Glutamatergic neuron (in vitro differentiated cells): ENCODE measurements around the gene CSTPP1. TPM values are rescaled to one million over a fixed set of nuclear protein-coding genes. Genes with fewer than 3 reads are reported as not detected.

Source experiments
- DNase-seq: peaks from one replicate; pipeline ENCODE4 v3.0.0; 2022
- H3K27ac Mint-ChIP-seq: one replicate; pipeline ENCODE4 v1.8.0; 2020; ENCODE audit warnings: mild to moderate bottlenecking, mixed read lengths, inconsistent platforms; ENCODE audit not compliant: unreplicated experiment
- H3K27me3 Mint-ChIP-seq: one replicate; pipeline ENCODE4 v1.8.0; 2020; ENCODE audit warnings: mild to moderate bottlenecking, moderate library complexity, mixed read lengths, inconsistent platforms; ENCODE audit not compliant: unreplicated experiment
- H3K36me3 Mint-ChIP-seq: one replicate; pipeline ENCODE4 v1.8.0; 2020; ENCODE audit warnings: mild to moderate bottlenecking, mixed read lengths, inconsistent platforms; ENCODE audit not compliant: unreplicated experiment
- H3K4me1 Mint-ChIP-seq: one replicate; pipeline ENCODE4 v1.8.0; 2020; ENCODE audit warnings: mild to moderate bottlenecking, low read depth, mixed read lengths, inconsistent platforms; ENCODE audit not compliant: unreplicated experiment
- H3K4me3 Mint-ChIP-seq: one replicate; pipeline ENCODE4 v1.8.0; 2020; ENCODE audit warnings: mild to moderate bottlenecking, mixed read lengths, inconsistent platforms; ENCODE audit not compliant: unreplicated experiment
- H3K9me3 Mint-ChIP-seq: one replicate; pipeline ENCODE4 v1.8.0; 2020; ENCODE audit warnings: mild to moderate bottlenecking, moderate library complexity, mixed read lengths, inconsistent platforms; ENCODE audit not compliant: unreplicated experiment
- CTCF ChIP-seq: fragments of 200-600 bp; sonication (generic); IDR thresholded peaks from one replicate; pipeline ENCODE4 v1.5.0; 2021; ENCODE audit not compliant: partially characterized antibody, unreplicated experiment
- total RNA-seq: library from RNA; stranded (reverse); fragmentation: NEBNext Ultra II Directional; extraction: Animal tissue kit (Norgen Biotek cat#: 25700); gene quantifications from one replicate; pipeline ENCODE4 v1.2.1, GENCODE V29; 2021; ENCODE audit not compliant: unreplicated experiment

Gene CSTPP1
- total RNA-seq, 1 donor from 2014 or later: 35.5 TPM

DNA sequence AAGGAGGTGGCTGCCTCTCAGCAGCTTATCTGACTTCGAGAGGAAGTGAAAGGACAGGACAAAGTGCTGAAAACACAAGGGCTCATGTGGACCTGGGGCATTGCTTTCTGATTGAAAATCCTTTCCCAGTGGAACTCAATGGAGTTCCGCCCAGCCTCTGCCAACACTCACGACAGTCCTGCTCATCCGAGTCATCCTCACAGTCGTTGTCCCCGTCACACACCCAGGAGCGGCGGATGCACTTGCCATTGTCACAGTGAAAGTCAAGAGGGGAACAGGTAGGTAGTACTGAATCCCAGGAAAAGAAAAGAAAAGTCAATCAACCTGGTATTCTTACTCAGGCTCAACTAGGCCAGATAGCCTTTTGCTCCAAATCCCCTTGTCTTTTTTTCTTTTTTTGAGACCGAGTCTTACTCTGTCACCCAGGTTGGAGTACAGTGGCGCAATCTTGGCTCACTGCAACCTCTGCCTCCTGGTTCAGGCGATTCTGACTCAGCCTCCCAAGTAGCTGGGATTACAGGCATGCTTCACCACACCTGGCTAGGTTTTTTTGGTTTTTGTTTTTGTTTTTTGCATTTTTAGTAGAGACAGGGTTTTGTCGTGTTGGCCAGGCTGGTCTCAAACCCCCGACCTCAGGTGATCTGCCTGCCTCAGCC is 36.3 kb upstream of the CSTPP1 start:
- Mint-ChIP-seq H3K27me3 (peaks cover 2% of the 10 kb centered on the region), H3K36me3 (no peaks in the 10 kb centered on the region), H3K27ac (peak overlapping the region; percentile 55), H3K4me1 (peaks cover 8% of the 10 kb centered on the region), H3K9me3 (peaks cover 2% of the 10 kb centered on the region), H3K4me3 (no peak overlapping the region)
- no peak for DNase-seq
- TF ChIP-seq CTCF: no peak

DNA sequence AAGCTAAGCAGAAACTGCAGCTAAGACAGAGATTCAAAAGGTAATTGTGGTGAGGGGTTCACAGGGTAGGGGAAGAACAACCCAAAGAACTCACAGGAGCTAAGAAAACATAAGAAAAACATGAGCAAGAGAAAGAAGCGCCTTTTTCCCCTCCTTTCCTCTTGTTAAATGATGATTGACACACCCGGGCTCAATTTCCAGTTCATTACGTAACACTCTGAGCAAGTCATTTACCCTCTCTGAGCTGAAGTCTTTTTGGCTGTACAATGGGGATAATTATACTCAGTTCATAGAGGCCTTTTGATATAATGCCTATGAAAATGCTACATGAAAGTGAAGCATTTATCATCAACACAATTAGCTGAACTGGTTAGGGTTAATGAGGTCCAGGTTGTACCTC is 35.4 kb upstream of the CSTPP1 start:
- TF ChIP-seq CTCF: no peak
- Mint-ChIP-seq H3K9me3 (peaks cover 2% of the 10 kb centered on the region), H3K4me1 (peaks cover 7% of the 10 kb centered on the region), H3K27me3 (peaks cover 5% of the 10 kb centered on the region), H3K4me3 (no peak overlapping the region), H3K27ac (no peak overlapping the region), H3K36me3 (no peaks in the 10 kb centered on the region)
- no peak for DNase-seq

DNA sequence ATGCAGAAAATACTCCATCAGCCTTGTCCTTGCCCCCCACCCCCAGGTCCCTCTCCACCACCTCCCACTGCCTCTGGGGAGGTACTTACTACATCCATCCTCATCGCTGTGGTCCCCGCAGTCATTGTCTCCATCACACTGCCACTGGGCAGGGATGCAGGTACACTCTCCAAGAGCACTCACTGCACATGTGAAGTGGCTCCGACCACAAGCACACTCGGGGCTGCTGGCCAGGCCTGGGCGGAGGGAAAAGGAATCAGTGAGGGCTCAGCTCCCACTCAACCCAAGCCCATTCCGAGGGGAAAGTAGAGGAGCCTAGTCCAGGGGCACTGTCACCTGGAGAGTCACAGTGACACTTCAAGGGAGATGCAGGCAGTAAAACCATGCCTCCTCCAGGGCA is 33.9 kb upstream of the CSTPP1 start:
- H3K4me1 Mint-ChIP-seq: peaks cover 2% of the 10 kb centered on the region
- DNase-seq: no peak
- H3K27me3 Mint-ChIP-seq: peaks cover 5% of the 10 kb centered on the region
- no peaks in the 10 kb centered on the region for H3K36me3 Mint-ChIP-seq
- TF ChIP-seq CTCF: no peak
- H3K4me3 Mint-ChIP-seq: no peak overlapping the region
- no peak overlapping the region for H3K27ac Mint-ChIP-seq
- peaks cover 2% of the 10 kb centered on the region for H3K9me3 Mint-ChIP-seq

DNA sequence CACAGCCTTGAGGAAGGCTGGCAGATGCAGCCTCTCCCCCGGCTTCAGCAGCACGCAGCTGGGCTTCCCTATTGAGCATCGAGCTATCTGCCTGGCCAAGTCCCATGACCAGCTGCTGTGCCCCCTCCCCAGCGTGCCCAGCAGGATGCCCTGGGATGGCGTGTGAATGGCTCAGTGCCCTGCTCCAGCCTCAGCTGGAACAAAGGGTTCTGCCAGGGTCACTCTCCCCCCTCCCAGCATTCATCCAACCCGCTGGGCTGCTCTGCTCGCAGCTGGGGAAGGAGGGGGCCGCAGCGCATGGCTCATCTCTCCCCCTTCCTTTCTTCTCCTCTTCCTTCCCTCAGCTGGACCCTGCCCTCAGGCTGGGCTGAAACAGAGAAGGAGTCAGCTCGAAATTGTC is 32.7 kb upstream of the CSTPP1 start:
- Mint-ChIP-seq H3K9me3 (peaks cover 2% of the 10 kb centered on the region), H3K27ac (no peak overlapping the region), H3K4me1 (peaks cover 2% of the 10 kb centered on the region), H3K36me3 (no peaks in the 10 kb centered on the region), H3K27me3 (peaks cover 5% of the 10 kb centered on the region), H3K4me3 (no peak overlapping the region)
- no peak for TF ChIP-seq CTCF
- DNase-seq: no peak

- Mint-ChIP-seq H3K4me1 (peaks cover 2% of the 10 kb centered on the region), H3K27me3 (peaks cover 5% of the 10 kb centered on the region), H3K27ac (no peak overlapping the region), H3K36me3 (no peaks in the 10 kb centered on the region), H3K4me3 (no peak overlapping the region), H3K9me3 (no peaks in the 10 kb centered on the region)
- no peak for TF ChIP-seq CTCF
- no peak for DNase-seq
These were observed 30.8 kb upstream of the CSTPP1 start for GRCh38 chr11:46905806-46906205.
